ENCODE measurements around the gene LRCH4.

The LRCH4 gene

DNA sequence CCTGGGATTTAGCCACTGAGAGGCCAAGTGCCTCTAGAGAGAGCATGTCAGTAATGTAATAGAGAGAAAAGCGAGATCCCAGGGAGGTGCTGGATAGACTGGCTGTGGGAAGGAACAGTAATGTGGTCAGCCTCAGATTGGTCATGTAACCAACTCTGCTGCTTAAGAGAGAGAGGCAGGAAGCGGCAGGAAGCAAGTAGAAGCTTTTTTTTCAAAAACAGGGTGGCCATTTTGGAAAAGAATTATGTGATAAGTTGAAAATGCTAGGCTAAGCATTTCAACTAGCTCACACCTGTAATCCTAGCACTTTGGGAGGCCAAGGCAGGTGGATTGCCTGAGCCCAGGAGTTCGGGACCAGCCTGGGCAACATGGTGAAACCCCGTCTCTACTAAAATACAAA lies 12.5 kb upstream of the LRCH4 start:
- Histone ChIP-seq H3K4me2 (ENCODE audit: low read length) (no peak overlapping the region), H3K27ac (ENCODE audit: low read depth, low read length) (no peak overlapping the region), H3K79me2 (ENCODE audit: control insufficient read depth, low read length) (no peaks in the 10 kb centered on the region), H3K36me3 (ENCODE audit: control insufficient read depth, low read length) (no peaks in the 10 kb centered on the region), H3K4me3 (ENCODE audit: low read length) (no peak overlapping the region), H3F3A (ENCODE audit: control insufficient read depth, insufficient read depth) (no peaks in the 10 kb centered on the region), H3K27me3 (ENCODE audit: control insufficient read depth, low read length) (peaks cover 12% of the 10 kb centered on the region; the same call in 1 of the 2 replicates), H3K4me1 (ENCODE audit: control insufficient read depth, low read length) (no peaks in the 10 kb centered on the region; the same call in 1 of the 2 replicates), H4K20me1 (ENCODE audit: control insufficient read depth, insufficient read depth, low read depth, low read length) (no peaks in the 10 kb centered on the region), H3K9me2 (replicated peaks; ENCODE audit: control insufficient read depth, low read length) (no peaks in the 10 kb centered on the region), H3K9me3 (ENCODE audit: control insufficient read depth, insufficient read depth, low read length) (no peaks in the 10 kb centered on the region)
- no peak for TF ChIP-seq CTCF (IDR thresholded peaks at IDR 0.05; ENCODE audit: low read depth, low read length, poor library complexity, severe bottlenecking)
- no peak for TF ChIP-seq EZH2phosphoT487 (IDR thresholded peaks at IDR 0.05; ENCODE audit: borderline replicate concordance, low read length)

- Histone ChIP-seq H3K9me3 (ENCODE audit: control insufficient read depth, insufficient read depth, low read length) (no peaks in the 10 kb centered on the region), H3K27me3 (ENCODE audit: control insufficient read depth, low read length) (peaks cover 5% of the 10 kb centered on the region; the same call in 1 of the 2 replicates), H4K20me1 (ENCODE audit: control insufficient read depth, insufficient read depth, low read depth, low read length) (no peaks in the 10 kb centered on the region), H3K9me2 (replicated peaks; ENCODE audit: control insufficient read depth, low read length) (no peaks in the 10 kb centered on the region), H3K27ac (ENCODE audit: low read depth, low read length) (no peak overlapping the region), H3K4me2 (ENCODE audit: low read length) (no peak overlapping the region), H3K4me3 (ENCODE audit: low read length) (no peak overlapping the region), H3K4me1 (ENCODE audit: control insufficient read depth, low read length) (no peaks in the 10 kb centered on the region), H3F3A (ENCODE audit: control insufficient read depth, insufficient read depth) (no peaks in the 10 kb centered on the region), H3K79me2 (ENCODE audit: control insufficient read depth, low read length) (no peaks in the 10 kb centered on the region), H3K36me3 (ENCODE audit: control insufficient read depth, low read length) (no peaks in the 10 kb centered on the region)
- no peak for TF ChIP-seq CTCF (IDR thresholded peaks at IDR 0.05; ENCODE audit: low read depth, low read length, poor library complexity, severe bottlenecking)
- TF ChIP-seq EZH2phosphoT487 (IDR thresholded peaks at IDR 0.05; ENCODE audit: borderline replicate concordance, low read length): no peak
These were observed 9.3 kb upstream of the LRCH4 start for GRCh38 chr7:100595188-100595587.

GRCh38 chr7:100591596-100591995 lies 5.7 kb upstream of the LRCH4 start:
- Histone ChIP-seq H3K4me3 (ENCODE audit: low read length) (no peak overlapping the region), H3K9me2 (replicated peaks; ENCODE audit: control insufficient read depth, low read length) (no peaks in the 10 kb centered on the region), H3K79me2 (ENCODE audit: control insufficient read depth, low read length) (no peaks in the 10 kb centered on the region), H3K27ac (ENCODE audit: low read depth, low read length) (no peak overlapping the region), H3K36me3 (ENCODE audit: control insufficient read depth, low read length) (no peaks in the 10 kb centered on the region), H3K4me2 (ENCODE audit: low read length) (no peak overlapping the region), H3F3A (ENCODE audit: control insufficient read depth, insufficient read depth) (no peaks in the 10 kb centered on the region), H3K9me3 (ENCODE audit: control insufficient read depth, insufficient read depth, low read length) (no peaks in the 10 kb centered on the region), H3K27me3 (ENCODE audit: control insufficient read depth, low read length) (peaks cover 5% of the 10 kb centered on the region; the same call in 1 of the 2 replicates), H3K4me1 (ENCODE audit: control insufficient read depth, low read length) (peaks cover 6% of the 10 kb centered on the region), H4K20me1 (ENCODE audit: control insufficient read depth, insufficient read depth, low read depth, low read length) (no peaks in the 10 kb centered on the region)
- TF ChIP-seq CTCF (IDR thresholded peaks at IDR 0.05; ENCODE audit: low read depth, low read length, poor library complexity, severe bottlenecking) (no peak), EZH2phosphoT487 (IDR thresholded peaks at IDR 0.05; ENCODE audit: borderline replicate concordance, low read length) (no peak)
